MM.1S (cell line): Measurements from ENCODE around the gene DACT3.

ENCODE experiments used
- DNase-seq: peaks from one replicate; pipeline ENCODE4 v3.0.0-alpha.2; 2015
- H2AFZ ChIP-seq: fragments of 300-600 bp; sonication (generic); 2 replicates; pipeline ENCODE4 v1.6.0; 2016; ENCODE audit warnings: antibody characterized with exemption, low read length
- H3F3A ChIP-seq: fragments of 300-600 bp; sonication (generic); 2 replicates; pipeline ENCODE4 v1.6.1; 2016; ENCODE audit warnings: mild to moderate bottlenecking, antibody characterized with exemption, low read length, moderate library complexity, mixed read lengths; ENCODE audit not compliant: insufficient read depth
- H3K27ac ChIP-seq: fragments of 300-600 bp; sonication (generic); 2 replicates; pipeline ENCODE4 v1.5.1; 2016; ENCODE audit warnings: mild to moderate bottlenecking, low read length
- H3K27me3 ChIP-seq: fragments of 300-600 bp; sonication (generic); replicated peaks from 2 replicates; pipeline ENCODE4 v1.6.0; 2016; ENCODE audit warnings: low read length; ENCODE audit not compliant: insufficient read depth
- H3K36me3 ChIP-seq: fragments of 300-600 bp; sonication (generic); replicated peaks from 2 replicates; pipeline ENCODE4 v1.6.1; 2016; ENCODE audit warnings: mild to moderate bottlenecking, low read length, mixed read lengths; ENCODE audit not compliant: insufficient read depth
- H3K4me1 ChIP-seq: fragments of 300-600 bp; sonication (generic); 2 replicates; pipeline ENCODE4 v1.6.1; 2016; ENCODE audit warnings: low read length, mixed read lengths
- H3K4me2 ChIP-seq: fragments of 300-600 bp; sonication (generic); 2 replicates; pipeline ENCODE4 v1.6.0; 2016; ENCODE audit warnings: low read depth, low read length
- H3K4me3 ChIP-seq: fragments of 300-600 bp; sonication (generic); 2 replicates; pipeline ENCODE4 v1.5.1; 2016; ENCODE audit warnings: low read length, mixed read lengths
- H3K79me2 ChIP-seq: fragments of 300-600 bp; sonication (generic); 2 replicates; pipeline ENCODE4 v1.6.1; 2016; ENCODE audit warnings: mixed run types, low read length, mixed read lengths
- H3K9ac ChIP-seq: fragments of 300-600 bp; sonication (generic); 2 replicates; pipeline ENCODE4 v1.6.1; 2016; ENCODE audit warnings: low read length, mixed read lengths
- H3K9me2 ChIP-seq: fragments of 300-600 bp; sonication (generic); replicated peaks from 2 replicates; pipeline ENCODE4 v1.6.1; 2016; ENCODE audit warnings: mild to moderate bottlenecking, low read length, mixed read lengths; ENCODE audit not compliant: insufficient read depth
- H3K9me3 ChIP-seq: fragments of 300-600 bp; sonication (generic); replicated peaks from 2 replicates; pipeline ENCODE4 v1.6.1; 2016; ENCODE audit warnings: mild to moderate bottlenecking, low read length, mixed read lengths; ENCODE audit not compliant: insufficient read depth
- H4K20me1 ChIP-seq: fragments of 300-600 bp; sonication (generic); 2 replicates; pipeline ENCODE4 v1.6.1; 2016; ENCODE audit warnings: mild to moderate bottlenecking, low read length, moderate library complexity, mixed read lengths; ENCODE audit not compliant: insufficient read depth
- EZH2 ChIP-seq: fragments of 300-600 bp; sonication (generic); optimal IDR thresholded peaks from 2 replicates; pipeline ENCODE3; 2017; ENCODE audit warnings: low read depth, mild to moderate bottlenecking, antibody characterized with exemption, low read length, mixed read lengths
- EZH2phosphoT487 ChIP-seq: fragments of 300-600 bp; sonication (generic); IDR thresholded peaks from 2 replicates; pipeline ENCODE4 v1.6.1; 2018; ENCODE audit warnings: antibody characterized with exemption, low read length
- TF ChIP-seq, protein P1 (sequence below): fragments of 300-600 bp; sonication (generic); IDR thresholded peaks from 2 replicates; pipeline ENCODE4 v1.5.1; 2016; ENCODE audit warnings: antibody characterized with exemption, low read length, mixed read lengths

The DACT3 gene

DNA sequence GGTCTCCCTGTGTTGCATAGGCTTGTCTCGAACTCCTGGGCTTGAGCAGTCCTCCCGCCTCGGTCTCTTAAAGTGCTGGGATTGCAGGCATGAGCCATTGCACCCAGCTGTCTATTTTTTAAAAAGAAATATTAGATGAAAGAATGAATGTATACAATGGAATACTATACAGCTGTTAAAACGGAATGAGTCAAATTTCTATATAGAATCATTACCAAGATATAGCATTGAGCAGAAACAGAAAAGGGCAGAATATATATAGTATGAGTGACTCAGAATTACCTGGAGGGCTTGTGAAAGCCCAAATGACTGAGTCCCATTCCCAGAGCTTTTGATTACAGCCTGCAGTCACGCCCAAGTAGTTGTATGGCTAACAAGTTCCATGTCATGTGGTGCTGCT lies 4.4 kb downstream of the DACT3 start:
- Histone ChIP-seq H4K20me1 (no peaks in the 10 kb centered on the region), H3K4me1 (peaks cover 11% of the 10 kb centered on the region), H3K4me2 (no peak overlapping the region), H3K9ac (no peak overlapping the region), H3K9me3 (no peaks in the 10 kb centered on the region), H3K27me3 (peaks cover 83% of the 10 kb centered on the region), H3K4me3 (no peak overlapping the region), H3K27ac (no peak overlapping the region), H3K79me2 (no peaks in the 10 kb centered on the region), H3K9me2 (no peaks in the 10 kb centered on the region), H3F3A (peaks cover 4% of the 10 kb centered on the region), H2AFZ (no peak overlapping the region), H3K36me3 (no peaks in the 10 kb centered on the region)
- TF ChIP-seq EZH2 (no peak), EZH2phosphoT487 (no peak)
- TF ChIP-seq, protein P1, sequence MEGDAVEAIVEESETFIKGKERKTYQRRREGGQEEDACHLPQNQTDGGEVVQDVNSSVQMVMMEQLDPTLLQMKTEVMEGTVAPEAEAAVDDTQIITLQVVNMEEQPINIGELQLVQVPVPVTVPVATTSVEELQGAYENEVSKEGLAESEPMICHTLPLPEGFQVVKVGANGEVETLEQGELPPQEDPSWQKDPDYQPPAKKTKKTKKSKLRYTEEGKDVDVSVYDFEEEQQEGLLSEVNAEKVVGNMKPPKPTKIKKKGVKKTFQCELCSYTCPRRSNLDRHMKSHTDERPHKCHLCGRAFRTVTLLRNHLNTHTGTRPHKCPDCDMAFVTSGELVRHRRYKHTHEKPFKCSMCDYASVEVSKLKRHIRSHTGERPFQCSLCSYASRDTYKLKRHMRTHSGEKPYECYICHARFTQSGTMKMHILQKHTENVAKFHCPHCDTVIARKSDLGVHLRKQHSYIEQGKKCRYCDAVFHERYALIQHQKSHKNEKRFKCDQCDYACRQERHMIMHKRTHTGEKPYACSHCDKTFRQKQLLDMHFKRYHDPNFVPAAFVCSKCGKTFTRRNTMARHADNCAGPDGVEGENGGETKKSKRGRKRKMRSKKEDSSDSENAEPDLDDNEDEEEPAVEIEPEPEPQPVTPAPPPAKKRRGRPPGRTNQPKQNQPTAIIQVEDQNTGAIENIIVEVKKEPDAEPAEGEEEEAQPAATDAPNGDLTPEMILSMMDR: no peak
- no peak for DNase-seq

DNA sequence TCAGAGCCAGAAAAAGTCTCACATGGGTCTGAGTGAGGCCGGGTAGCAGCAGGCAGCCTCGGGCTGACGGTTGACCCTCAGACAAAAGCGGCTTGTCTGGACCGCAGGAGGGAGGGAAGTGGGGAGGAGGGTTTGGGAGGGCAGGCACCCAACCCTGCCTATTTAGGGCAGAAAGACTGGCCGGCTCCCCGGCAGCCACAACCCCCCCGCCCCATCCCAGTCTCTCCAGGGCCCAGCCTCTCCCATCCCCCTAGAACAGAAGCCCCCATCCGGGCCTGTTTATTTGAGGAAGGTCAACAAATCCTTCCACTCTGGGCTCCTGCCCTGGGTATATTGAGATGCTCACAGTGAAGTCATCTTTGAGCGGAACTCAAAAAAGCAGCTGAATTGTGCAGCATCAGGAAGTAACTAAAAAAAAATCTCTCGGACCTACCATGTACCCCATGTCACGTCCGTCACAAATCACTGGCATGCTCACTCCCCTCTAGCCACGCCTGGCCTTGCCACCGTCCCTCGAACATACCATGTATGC lies 6.3 kb downstream of the DACT3 start:
- Histone ChIP-seq H4K20me1 (no peaks in the 10 kb centered on the region), H3K9me2 (no peaks in the 10 kb centered on the region), H3K36me3 (no peaks in the 10 kb centered on the region), H3K4me3 (no peak overlapping the region), H3K27me3 (peaks cover 81% of the 10 kb centered on the region), H3K27ac (no peak overlapping the region), H3K79me2 (no peaks in the 10 kb centered on the region), H2AFZ (no peak overlapping the region), H3K9ac (no peak overlapping the region), H3K9me3 (no peaks in the 10 kb centered on the region), H3K4me1 (peaks cover 2% of the 10 kb centered on the region), H3F3A (peaks cover 3% of the 10 kb centered on the region; the same call in 1 of the 2 replicates), H3K4me2 (no peak overlapping the region)
- TF ChIP-seq, protein P1: no peak
- TF ChIP-seq EZH2 (no peak), EZH2phosphoT487 (no peak)
- no peak for DNase-seq

DNA sequence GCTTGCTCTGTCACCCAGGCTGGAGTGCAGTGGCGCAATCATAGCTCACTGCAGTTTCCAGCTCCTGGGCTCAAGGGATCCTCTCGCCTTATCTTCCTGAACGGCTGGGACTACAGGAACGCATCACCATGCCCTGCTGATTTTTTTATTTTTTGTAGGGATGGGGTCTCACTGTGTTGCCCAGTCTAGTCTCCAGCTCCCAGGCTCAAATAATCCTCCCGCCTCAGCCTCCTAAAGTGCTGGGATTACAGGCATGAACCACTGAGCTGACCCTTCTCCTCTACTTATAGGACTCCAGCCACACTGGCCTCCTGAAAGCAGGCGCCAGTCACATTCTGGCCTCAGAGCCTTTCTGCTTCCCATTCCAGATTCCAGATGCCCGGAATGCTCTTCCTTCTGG lies 10.5 kb downstream of the DACT3 start:
- no peak for DNase-seq
- Histone ChIP-seq H3K27me3 (peaks cover 64% of the 10 kb centered on the region), H2AFZ (no peak overlapping the region), H3K27ac (no peak overlapping the region), H3K9ac (no peak overlapping the region), H3K4me1 (no peaks in the 10 kb centered on the region), H4K20me1 (no peaks in the 10 kb centered on the region), H3K4me2 (no peak overlapping the region), H3K4me3 (no peak overlapping the region), H3K9me2 (no peaks in the 10 kb centered on the region), H3K9me3 (no peaks in the 10 kb centered on the region), H3F3A (no peaks in the 10 kb centered on the region), H3K36me3 (no peaks in the 10 kb centered on the region), H3K79me2 (no peaks in the 10 kb centered on the region)
- TF ChIP-seq, protein P1: no peak
- TF ChIP-seq EZH2phosphoT487 (no peak), EZH2 (no peak)
